GM12878 (cell line): ENCODE results near the gene CSAD. TPM values are rescaled to one million over a fixed set of nuclear protein-coding genes. Genes with fewer than 3 reads are reported as not detected.

Experiments used
- ATF2 ChIP-seq: IDR thresholded peaks from 2 replicates; pipeline ENCODE4 v1.6.1; 2012; ENCODE audit warnings: low read length, inconsistent platforms
- CHD4 ChIP-seq: fragments of 200-600 bp; sonication (generic); IDR thresholded peaks from 2 replicates; pipeline ENCODE4 v1.6.1; 2016; ENCODE audit warnings: mild to moderate bottlenecking
- DPF2 ChIP-seq: fragments of 450-650 bp; IDR thresholded peaks from 2 replicates; pipeline ENCODE4 v1.6.1; 2017; ENCODE audit warnings: mild to moderate bottlenecking
- FOXM1 ChIP-seq: IDR thresholded peaks from 2 replicates; pipeline ENCODE4 v1.6.1; 2012; ENCODE audit warnings: low read depth, mild to moderate bottlenecking, inconsistent platforms, low read length, moderate library complexity
- GABPA ChIP-seq: IDR thresholded peaks from 2 replicates; pipeline ENCODE4 v1.6.1; 2014; ENCODE audit warnings: antibody characterized with exemption, low read depth, mild to moderate bottlenecking, inconsistent platforms
- KLF5 ChIP-seq: fragments of 450-650 bp; IDR thresholded peaks from 2 replicates; pipeline ENCODE4 v1.6.1; 2014; ENCODE audit warnings: mild to moderate bottlenecking; ENCODE audit not compliant: partially characterized antibody
- NFYB ChIP-seq: IDR thresholded peaks from 2 replicates; pipeline ENCODE4 v1.6.1; 2011; ENCODE audit warnings: low read depth, mild to moderate bottlenecking, low read length, improper control_type of control experiment, moderate library complexity; ENCODE audit not compliant: insufficient read depth
- NKRF ChIP-seq: fragments of 450-650 bp; conservative IDR thresholded peaks from 2 replicates; pipeline ENCODE4 v1.6.1; 2017; ENCODE audit warnings: mild to moderate bottlenecking, moderate library complexity
- NR2F1 ChIP-seq: fragments of 450-650 bp; conservative IDR thresholded peaks from 2 replicates; pipeline ENCODE4 v1.6.1; 2017; ENCODE audit warnings: mild to moderate bottlenecking
- PML ChIP-seq: IDR thresholded peaks from 2 replicates; pipeline ENCODE4 v1.6.1; 2012; ENCODE audit warnings: low read length, inconsistent platforms
- POLR2AphosphoS5 ChIP-seq: IDR thresholded peaks from 2 replicates; pipeline ENCODE4 v1.6.1; 2011; ENCODE audit warnings: mild to moderate bottlenecking, low read length, inconsistent platforms
- SIN3A ChIP-seq: IDR thresholded peaks from 2 replicates; pipeline ENCODE4 v1.6.1; 2012; ENCODE audit warnings: low read depth, low read length, improper control_type of control experiment
- SREBF1 ChIP-seq: IDR thresholded peaks from 2 replicates; pipeline ENCODE4 v1.6.1; 2012; ENCODE audit warnings: mild to moderate bottlenecking, low read length
- ZNF592 ChIP-seq: fragments of 450-650 bp; IDR thresholded peaks from 2 replicates; pipeline ENCODE4 v1.6.1; 2017; ENCODE audit warnings: mild to moderate bottlenecking, moderate library complexity
- polyA plus RNA-seq, 11 experiments: library from polyadenylated mRNA; depleted of rRNA in 4 of 11; unstranded in 6 of 11; stranded (reverse) in 5 of 11; fragments of >200 nt; fragmentation: Nextera tagmentation in 4 of 11; fragmentation: Illumina TruSeq in 1 of 11; extraction: Ambion mirVana in 4 of 11; extraction: Trizol in 1 of 11; gene quantifications; 1 replicate in 1 of 11; 2 replicates in 10 of 11; pipeline versions ENCODE4 v1.2.1 to v1.2.3, GENCODE V29; 2011 to 2016; ENCODE audit warnings: inconsistent platforms in 2 of 11, missing spikeins in 2 of 11, low read depth in 1 of 11
- total RNA-seq, 4 experiments: library from RNA; depleted of rRNA in 3 of 4; stranded (reverse); fragments of >200 nt in 3 of 4; fragmentation: Illumina TruSeq in 1 of 4; extraction: Trizol in 1 of 4; gene quantifications; 2 replicates each; pipeline versions ENCODE4 v1.2.1 to v1.2.3, GENCODE V29; 2013 to 2021
- TF ChIP-seq, protein P1 (sequence below): fragments of 450-650 bp; formaldehyde crosslinking; IDR thresholded peaks from 2 replicates; pipeline ENCODE4 v1.5.0; 2022; ENCODE audit warnings: mild to moderate bottlenecking, missing genetic modification characterization

CSAD gene
- total and polyA plus RNA-seq, 10 of the 15 experiments (the other 5 are each of a cell fraction or from before 2014, with no cell fraction given), result 1.1 to 20.4 (median 6.2) TPM

- no peak for TF ChIP-seq ATF2
- TF ChIP-seq PML, result no peak
- no peak for TF ChIP-seq KLF5
- no peak for TF ChIP-seq CHD4
- TF ChIP-seq, protein P1, sequence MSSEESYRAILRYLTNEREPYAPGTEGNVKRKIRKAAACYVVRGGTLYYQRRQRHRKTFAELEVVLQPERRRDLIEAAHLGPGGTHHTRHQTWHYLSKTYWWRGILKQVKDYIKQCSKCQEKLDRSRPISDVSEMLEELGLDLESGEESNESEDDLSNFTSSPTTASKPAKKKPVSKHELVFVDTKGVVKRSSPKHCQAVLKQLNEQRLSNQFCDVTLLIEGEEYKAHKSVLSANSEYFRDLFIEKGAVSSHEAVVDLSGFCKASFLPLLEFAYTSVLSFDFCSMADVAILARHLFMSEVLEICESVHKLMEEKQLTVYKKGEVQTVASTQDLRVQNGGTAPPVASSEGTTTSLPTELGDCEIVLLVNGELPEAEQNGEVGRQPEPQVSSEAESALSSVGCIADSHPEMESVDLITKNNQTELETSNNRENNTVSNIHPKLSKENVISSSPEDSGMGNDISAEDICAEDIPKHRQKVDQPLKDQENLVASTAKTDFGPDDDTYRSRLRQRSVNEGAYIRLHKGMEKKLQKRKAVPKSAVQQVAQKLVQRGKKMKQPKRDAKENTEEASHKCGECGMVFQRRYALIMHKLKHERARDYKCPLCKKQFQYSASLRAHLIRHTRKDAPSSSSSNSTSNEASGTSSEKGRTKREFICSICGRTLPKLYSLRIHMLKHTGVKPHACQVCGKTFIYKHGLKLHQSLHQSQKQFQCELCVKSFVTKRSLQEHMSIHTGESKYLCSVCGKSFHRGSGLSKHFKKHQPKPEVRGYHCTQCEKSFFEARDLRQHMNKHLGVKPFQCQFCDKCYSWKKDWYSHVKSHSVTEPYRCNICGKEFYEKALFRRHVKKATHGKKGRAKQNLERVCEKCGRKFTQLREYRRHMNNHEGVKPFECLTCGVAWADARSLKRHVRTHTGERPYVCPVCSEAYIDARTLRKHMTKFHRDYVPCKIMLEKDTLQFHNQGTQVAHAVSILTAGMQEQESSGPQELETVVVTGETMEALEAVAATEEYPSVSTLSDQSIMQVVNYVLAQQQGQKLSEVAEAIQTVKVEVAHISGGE (CRISPR knock-in tag), result no peak
- TF ChIP-seq NFYB, result no peak
- 0 out of 2 replicates have a peak, but pooled peaks have one; percentile 26 for TF ChIP-seq SIN3A
- TF ChIP-seq GABPA, result no peak
- no peak for TF ChIP-seq SREBF1
- TF ChIP-seq FOXM1, result no peak
- peak; percentile 23; the same call in 1 of the 2 replicates for TF ChIP-seq NKRF
- TF ChIP-seq POLR2AphosphoS5, result no peak
- peak; percentile 46; the same call in 1 of the 2 replicates for TF ChIP-seq DPF2
- TF ChIP-seq ZNF592, result no peak
- TF ChIP-seq NR2F1, result no peak
These were observed 363 bp upstream of the CSAD start (continued) for GRCh38 chr12:53180931-53181645.
